LoVo (cell line): ENCODE results near the gene HIKESHI.
"Not testable (repeated sequence)": the region's sequence is repeated elsewhere in the genome, so short reads cannot be mapped to it uniquely, and the experiment has no call there.

ENCODE experiments used
- DNase-seq: peaks from one replicate; pipeline ENCODE4 v3.0.0-alpha.2; 2016; ENCODE audit warnings: low spot score

HIKESHI gene, protein sequence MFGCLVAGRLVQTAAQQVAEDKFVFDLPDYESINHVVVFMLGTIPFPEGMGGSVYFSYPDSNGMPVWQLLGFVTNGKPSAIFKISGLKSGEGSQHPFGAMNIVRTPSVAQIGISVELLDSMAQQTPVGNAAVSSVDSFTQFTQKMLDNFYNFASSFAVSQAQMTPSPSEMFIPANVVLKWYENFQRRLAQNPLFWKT

DNA sequence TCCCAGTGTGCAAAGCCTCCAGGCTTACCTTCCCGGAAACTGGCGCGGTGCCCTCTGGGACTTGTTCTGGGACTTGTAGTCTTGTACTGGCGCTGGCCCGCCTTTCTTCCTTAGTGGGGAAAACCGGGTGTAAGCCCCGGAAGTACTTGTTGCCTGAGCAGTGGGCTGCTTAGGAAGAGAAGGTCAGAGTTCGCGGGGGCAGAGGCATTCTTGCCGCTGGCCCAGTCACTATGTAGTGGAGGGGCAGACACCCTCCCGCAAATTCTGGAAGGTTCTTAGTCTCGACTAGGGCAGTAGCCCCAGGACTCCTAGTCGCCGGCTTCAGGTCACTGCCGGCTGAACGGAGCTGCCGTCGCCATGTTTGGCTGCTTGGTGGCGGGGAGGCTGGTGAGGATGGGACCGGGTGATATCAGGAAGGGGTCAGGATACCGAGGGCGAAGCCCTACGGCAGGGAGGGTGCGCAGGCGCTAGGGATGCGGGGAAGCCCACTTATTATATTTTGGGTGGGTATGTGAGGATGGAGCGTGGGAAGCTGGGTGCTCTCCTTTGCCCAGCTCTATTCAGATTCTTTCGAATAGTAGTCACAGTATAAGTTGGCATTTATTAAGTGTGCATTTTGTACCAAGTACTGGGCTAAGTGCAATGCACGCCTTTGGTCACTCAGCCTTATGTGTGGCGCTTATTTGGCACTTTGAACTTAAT is at the start of gene HIKESHI:
Gene HIKESHI, plus strand, starts transcription at position 149 of the 702 bp plus-strand sequence. Its CDS starts 209 bp downstream, at position 358.
- peak; percentile 98 for DNase-seq

DNA sequence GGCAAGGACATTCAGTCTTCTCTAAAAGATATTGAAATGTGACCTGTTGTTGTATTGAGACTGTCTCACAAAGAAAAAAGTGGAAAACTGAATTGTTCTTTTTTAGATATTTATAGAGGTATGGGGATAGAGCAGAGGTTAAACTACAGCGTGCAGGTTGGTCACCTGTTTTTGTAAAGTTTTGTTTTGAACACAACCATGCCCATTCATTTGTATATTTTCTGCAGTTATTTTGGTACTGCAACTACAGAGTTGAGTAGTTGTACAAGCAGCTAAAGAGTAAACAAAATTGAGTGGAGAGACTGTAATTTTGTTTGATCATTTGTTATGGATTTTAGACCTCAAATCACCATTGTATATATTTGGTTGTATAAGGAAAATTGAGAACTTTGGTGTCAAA is 46.1 kb upstream of the HIKESHI start:
- no peak for DNase-seq

DNA sequence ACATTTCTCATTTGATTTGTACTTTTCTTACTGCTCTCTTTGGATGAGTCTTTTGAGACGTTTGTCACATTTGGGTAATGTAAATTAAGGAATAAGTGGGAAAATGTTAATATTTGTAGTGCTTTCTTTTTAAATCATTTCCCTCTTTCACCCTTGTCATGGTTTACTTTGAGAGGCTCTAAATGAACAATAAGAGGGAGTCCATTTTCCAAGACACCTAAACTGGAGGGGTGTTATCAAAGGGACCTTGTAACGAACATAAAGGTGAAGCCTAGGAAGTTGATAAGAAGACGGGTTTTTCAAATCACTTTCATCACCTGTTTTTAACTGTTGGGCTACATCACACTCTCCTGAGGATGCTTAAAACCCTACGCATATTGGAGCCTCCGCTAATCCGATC is 45.4 kb upstream of the HIKESHI start:
- DNase-seq = no peak

DNA sequence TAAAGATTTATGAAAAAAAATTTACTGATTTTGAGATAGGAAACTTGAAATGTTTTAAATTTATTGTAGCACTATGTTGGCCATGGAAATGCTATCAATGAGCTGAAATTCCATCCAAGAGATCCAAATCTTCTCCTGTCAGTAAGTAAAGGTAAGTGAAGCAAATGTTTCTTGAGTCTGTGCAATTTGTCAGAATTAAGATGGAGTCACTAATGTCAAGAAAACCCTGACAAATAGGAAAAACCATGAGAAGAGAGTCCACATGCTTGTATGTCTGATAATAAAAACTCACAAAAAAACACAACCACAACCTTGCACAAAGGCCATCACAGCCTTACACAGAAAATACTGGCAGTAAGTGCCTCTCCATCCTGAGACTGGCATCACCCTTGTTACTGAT is 44.6 kb upstream of the HIKESHI start:
- no peak for DNase-seq

DNA sequence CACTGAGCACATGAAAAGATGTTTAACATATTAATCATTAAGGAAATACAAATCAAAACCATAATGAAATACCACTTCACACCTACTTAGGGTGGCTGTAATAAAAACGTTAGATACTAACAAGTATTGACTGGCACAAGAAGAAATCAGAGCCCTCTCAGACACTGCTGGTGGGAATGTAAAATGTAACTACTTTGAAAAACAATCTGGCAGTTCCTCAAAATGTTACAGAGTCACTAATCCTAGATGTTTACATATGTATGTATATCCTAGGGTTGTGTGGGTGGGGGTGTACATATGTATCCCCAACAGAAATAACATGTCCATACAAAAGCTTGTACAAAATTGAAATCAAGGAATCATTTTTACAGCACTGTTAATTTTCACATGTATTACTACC is 42.3 kb upstream of the HIKESHI start:
- DNase-seq = no peak

DNA sequence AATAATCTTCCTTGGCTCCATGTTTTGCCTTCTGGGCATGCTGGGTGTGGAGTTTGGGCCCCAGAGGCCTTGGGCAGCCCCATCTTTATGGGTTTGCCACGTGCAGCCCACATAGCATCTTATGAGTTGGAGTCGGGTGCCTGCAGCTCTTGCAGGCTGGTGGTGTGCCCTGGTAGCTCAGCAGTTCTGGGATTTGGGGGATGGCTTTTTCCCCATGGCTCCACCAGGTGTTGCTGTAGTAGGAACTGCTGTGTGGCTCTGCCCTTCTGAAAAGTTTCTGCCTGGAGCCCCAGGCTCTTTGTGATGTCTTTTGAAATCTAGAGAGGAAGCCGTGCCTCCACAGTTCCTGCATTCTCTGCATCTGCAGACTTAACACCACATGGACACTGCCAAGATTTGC is 40.7 kb upstream of the HIKESHI start:
- no peak for DNase-seq

DNA sequence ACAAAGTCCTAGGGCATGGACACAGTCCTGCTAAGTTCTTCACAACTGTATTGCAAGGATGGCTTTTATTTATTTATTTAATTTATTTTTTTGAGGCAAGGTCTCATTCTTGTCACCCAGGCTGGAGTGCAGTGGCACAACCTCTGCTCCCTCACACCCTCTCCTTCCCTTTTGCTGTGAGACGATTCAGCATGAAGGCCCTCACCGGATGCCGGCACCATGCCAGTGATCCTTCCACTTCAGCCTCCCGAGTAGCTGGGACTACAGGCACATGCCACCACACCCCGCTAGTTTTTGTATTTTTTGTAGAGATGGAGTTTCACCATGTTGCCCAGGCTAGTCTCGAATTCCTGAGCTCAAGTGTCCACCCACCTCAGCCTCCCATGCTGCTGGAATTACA is 39.7 kb upstream of the HIKESHI start:
- no peak for DNase-seq

DNA sequence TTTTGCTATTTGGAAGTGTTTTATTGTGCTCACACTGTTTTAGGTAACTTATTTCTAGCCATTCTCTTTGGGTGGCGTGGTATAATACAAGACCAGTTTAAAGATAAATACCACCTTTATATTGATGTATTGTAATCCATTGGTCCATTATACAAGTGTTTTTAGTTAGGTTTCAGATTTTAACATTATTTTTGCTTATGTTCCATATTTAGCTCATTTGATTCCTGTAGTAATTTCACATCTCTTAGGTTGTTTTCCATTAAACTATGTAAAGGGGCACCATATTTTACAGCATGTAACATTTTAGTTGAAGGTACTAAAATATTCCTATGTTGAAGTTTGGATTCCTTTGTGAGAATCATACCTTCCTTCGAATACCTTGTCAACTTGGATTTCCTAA is 37.4 kb upstream of the HIKESHI start:
- DNase-seq = no peak

DNA sequence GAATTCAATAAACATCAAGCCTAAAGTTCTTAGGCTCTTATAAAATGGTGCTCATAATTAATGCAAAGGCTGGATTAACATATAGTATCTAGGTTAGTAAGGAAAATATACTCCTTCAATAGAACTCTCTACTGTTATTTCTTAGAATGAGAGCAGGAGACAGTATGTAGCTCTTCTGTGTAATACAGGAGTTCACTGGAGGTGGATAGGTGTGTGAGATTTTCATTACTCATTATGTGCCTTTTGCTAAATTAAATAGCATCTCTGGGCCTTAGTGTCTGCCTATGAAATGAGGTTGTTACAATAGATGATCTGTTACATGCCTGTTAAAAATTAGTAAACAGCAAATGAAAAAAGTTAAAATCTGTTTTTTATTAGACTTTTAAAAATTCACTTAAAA is 36.8 kb upstream of the HIKESHI start:
- DNase-seq = no peak

DNA sequence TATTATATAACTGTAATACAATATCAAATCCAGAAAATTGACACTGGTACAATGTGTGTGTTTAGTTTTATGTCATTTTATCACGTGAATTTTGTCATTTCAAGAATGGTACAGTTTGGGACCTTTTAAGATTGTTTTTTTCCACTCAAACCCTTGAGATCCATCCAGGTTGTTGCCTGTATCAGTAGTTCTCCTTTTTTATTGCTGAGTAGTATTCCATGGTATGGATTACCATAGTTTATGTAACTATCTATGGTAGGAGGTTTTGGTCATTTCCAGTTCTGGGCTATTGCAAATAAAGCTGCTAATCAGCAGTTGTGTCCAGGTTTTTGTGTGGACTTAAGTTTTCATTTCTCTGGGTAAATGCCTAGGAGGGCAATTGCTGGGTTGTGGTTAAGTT is 32.4 kb upstream of the HIKESHI start:
- DNase-seq = no peak

DNA sequence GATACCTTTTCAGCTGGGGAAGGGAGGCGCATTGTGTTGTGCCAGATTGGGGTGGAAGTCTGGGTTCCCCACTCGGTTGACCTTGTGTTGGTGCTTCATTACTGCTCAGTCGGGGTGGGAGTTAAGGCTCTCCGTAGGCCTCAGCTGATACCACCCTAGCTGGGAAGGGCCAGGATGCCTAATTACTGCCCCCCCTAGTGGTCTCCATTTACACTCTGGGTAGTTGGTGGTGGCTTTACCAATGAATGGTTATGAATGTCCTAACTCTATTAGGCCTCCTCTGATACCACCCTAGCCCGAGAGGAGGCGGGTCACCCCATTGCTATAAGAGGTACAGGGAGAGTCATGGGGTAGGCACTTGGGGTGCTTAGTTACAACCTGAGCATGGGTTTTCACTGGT is 27.5 kb upstream of the HIKESHI start:
- no peak for DNase-seq

DNA sequence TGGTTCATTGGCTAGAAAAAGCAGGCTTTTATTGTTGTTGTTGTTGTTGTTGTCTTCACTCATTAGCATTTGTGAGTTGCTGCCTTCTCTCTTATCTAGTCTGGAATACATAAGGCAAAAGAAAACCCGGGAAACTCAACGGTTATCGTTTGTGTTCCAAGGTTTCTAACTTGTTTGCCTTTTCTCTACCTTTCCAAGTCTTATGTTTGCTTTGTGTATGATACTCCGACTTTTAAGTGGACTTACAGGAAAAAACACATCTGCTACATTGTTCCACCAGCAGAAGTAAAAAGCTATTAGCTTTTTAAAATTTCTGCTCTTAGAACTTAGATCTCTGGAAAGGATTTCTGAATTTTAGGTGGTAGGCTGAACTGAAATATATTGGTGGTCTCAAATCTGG is 27.0 kb upstream of the HIKESHI start:
- no peak for DNase-seq

DNA sequence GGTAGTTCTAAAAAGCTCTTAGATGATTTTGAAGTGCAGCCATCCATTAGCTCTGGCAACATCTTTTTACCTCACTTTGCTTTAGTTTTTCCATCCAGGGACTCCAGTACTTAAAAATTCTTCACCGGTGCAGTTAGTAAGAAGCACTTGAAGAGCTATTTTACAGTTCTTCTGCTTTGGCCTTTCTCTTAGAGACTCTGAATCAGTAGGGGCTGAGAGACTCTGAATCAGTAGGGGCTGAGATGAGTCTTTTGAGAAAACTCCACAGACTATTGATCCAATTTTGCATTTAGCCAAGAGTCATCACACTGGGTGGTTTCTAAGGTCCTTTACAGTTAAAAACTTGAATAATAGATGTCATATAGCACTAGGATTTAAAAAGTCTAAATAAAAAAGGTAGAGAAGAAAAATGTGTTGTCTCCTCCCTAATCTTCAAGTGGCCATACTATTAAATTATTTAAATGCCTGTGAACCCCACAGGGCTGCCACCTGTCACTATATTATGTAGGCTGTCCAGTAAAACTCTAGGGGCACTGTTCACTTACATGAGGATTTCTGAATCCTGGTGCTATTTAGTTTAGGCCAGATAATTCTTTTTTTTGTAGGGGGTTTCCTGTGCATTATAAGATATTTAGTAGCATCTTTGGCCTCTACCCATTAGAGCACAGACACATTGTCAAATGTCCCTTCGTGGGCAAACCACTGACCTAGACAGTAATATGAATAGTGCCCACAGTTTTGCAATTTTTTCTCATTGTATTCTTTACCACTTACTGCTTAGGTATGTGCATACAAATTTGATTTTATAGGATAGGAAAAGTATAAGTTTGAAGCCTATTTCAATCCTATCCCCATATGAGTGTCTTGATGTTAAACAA is 26.3 kb upstream of the HIKESHI start:
- DNase-seq = no peak

DNA sequence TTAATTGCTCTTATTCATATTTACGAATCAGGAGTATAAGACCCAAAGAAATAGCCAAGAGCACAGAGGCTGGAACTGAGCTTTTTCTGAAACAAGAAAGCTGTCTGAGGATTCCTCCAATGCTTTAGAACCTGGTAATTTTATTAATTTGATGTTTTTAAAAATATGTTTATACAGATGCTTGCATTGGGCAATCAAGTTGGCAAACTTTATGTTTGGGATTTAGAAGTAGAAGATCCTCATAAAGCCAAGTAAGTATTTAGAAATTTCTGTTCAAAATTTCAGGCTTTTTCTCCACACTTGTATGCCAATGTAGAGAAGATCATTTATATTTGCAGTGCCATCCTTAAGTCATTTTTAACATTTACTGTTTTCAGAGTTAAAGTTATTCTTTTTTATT is 24.3 kb upstream of the HIKESHI start:
- no peak for DNase-seq

DNA sequence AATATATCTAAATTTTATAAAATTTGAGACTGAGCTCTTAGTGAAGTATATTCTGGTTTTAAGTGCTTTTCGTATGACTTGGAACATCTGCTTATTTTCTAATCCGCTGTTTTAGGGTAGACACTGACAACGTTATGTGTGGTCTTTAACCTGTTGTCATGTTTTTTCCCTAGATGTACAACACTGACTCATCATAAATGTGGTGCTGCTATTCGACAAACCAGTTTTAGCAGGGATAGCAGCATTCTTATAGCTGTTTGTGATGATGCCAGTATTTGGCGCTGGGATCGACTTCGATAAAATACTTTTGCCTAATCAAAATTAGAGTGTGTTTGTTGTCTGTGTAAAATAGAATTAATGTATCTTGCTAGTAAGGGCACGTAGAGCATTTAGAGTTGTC is 23.8 kb upstream of the HIKESHI start:
- no peak for DNase-seq

DNA sequence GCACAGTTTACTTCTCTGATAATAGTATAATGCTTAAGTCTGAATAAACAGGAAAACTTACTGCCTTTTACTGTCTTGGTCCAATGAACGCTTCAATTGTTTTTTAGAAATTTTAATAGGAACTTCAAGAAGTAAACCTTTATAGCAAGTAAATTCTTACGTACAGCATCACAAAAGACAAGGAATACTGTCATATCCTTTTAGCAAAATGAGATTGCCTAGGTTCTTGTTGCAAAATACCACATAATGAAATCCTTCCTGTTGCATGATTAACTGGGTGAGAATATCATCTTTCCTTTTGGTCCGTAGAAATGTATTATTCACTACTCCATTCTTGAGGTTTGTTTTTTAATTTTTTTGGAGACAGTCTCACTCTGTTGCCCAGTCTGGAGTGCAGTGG is 22.3 kb upstream of the HIKESHI start:
- DNase-seq = no peak

DNA sequence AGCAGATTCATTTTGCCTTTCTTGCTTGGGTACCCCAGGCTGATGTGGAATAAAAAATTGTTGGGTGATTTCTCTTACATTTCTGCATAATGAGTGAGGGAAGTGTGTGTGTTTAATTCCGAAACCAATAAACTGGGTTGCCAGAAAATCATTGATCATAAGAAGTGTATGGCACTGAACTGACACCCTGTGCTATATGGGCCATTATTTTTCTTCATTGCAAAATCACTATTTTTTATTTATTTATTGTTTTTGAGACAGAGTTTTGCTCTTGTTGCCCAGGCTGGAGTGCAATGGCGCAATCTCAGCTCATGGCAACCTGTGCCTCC is 14.6 kb upstream of the HIKESHI start:
- no peak for DNase-seq

DNA sequence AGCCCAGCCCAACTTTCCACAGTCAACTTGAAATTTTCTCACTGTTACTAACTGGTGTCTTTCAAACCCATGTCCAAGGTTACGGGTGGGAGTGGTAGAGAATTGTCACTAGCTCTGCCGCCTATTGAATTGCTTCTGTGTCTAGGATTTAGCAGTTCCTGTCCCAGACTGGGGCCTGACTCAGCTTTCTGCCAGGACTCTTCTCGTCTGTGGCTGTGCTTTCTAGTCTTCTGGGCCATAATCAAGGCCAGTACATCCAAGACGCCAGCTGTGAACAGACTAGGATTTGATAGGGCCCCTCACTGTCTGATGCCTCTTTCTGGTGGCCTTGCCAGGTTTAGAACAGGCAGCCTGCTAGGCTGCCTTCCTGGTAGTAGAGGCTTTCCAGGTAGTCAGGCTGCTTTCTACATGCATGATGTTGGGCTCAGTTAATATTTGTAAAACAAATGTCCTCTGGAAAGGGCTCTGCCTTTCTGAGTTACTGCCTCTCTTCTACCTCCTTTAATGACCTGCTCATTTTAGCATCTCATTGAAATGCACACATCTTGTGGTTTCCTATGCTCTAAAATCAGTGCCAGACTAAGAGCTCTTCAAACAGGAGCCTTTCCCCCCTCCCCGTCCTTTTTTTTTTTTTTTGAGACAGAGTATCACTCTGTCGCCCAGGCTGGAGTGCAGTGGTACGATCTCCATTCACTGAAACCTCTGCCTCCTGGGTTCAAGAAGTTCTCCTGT is 13.1 kb upstream of the HIKESHI start:
- DNase-seq = no peak

DNA sequence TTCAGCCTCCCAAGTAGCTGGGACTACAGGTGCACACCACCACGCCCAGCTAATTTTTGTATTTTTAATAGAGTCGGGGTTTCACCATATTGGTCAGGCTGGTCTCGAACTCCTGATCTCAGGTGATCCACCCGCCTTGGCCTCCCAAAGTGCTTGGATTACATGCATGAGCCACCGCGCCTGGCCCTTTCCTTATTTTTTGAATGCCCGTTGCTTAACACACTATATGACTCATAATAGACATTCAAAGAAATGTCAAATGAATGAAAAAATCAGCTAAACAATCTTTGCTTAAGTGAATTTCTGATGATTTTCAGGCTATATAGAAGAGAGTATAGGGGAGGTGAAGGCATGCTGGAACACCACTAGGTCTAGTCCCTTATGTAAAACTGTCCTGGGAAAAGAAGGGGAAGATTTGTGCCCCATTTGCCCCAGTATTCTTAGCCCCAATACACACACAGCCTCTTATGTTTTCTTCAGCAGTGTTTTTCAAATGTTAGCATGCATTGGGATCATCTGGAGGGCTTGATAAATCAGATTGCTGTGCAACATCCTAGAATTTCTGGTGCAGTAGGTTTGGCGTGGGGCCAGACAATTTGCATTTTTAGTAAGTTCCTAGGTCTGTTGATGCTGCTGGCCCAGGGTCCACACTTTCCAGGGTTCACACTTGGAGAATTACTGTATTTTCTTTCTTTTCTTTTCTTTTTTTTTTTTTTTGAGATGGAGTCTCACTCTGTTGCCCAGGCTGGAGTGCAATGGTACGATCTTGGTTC is 12.3 kb upstream of the HIKESHI start:
- DNase-seq = not testable (repeated sequence)

DNA sequence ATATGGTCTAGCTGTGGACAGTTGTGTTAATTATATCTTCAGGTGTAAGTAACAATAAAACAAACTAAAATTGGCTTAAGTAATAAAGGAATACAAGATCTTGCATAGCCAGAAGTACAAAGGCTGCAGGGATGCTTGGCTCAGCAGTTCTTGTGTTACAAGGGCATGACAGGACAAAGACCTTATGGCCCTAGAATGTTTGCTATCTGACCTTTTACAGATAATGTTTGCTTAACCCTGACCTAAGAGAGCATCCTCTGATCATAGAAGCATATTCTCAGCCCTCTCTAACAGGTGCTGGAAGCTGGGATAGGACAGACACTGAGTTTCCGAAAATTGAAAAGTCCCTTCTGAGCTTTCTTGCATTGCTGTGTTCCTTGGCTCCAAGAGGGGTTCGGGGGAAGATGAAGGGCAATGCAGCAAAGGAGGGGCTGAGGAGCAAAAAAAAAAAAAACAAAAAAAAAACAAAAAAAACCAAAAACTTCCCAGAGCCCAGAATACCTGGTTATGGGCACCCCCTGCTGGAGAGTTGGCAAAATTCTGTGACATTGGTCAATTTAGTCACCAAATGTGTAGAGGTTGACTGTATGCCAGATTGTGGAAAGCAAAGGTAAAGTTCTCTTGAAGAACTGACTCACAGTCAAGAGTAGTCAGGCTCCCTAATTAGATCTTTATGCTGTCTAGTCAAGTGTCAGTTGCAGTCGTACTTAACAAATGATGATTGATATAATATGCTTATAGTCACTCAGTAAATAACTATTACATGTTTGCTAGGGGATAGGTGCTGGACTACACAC is 10.4 kb upstream of the HIKESHI start:
- DNase-seq = peak; percentile 46
